Cardiac fibroblast (primary cell): ENCODE data around the gene TERT.

Source experiments
- DNase-seq, 2 donors: peaks; one replicate each; pipeline versions ENCODE4 v3.0.0 to v3.0.0-alpha.2; 2010; ENCODE audit warnings: low read depth in 2 of 2
- H3K4me3 ChIP-seq, 2 donors: replicated peaks in 1 of 2; 1 replicate in 1 of 2; 2 replicates in 1 of 2; pipeline ENCODE4 v1.5.1; 2011; ENCODE audit warnings: low read depth in 2 of 2, low read length in 2 of 2, mild to moderate bottlenecking in 2 of 2, moderate library complexity in 1 of 2
- CTCF ChIP-seq: IDR thresholded peaks from one replicate; pipeline ENCODE4 v1.5.1; 2011; ENCODE audit warnings: low read depth, mild to moderate bottlenecking, low read length, inconsistent platforms

The TERT gene

GRCh38 chr5:1338506-1339070, 43.7 kb upstream of the TERT start:
- TF ChIP-seq CTCF: no peak
- no peak for DNase-seq
- H3K4me3 ChIP-seq: no peak overlapping the region

DNA sequence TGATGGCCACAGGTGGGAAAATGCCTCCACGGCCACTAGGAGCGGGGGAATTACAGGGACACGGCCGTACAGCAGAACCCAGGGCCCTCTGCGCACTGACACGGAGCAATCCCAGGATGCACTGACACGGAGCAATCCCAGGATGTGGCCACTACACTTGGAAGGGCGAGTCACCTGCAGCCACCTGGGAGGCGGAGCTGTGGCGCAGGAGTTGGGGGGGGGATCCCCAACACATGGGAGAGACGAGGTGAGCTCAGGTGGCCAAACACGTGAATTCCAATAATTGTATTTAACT, 43.3 kb upstream of the TERT start:
- DNase-seq: no peak
- no peak for TF ChIP-seq CTCF
- H3K4me3 ChIP-seq: no peak overlapping the region

- no peak overlapping the region for H3K4me3 ChIP-seq
- no peak for DNase-seq
- TF ChIP-seq CTCF: no peak
These were observed 42.8 kb upstream of the TERT start for GRCh38 chr5:1337489-1338195.

- TF ChIP-seq CTCF: no peak
- H3K4me3 ChIP-seq: no peak overlapping the region
- no peak for DNase-seq
These were observed 42.1 kb upstream of the TERT start for GRCh38 chr5:1336749-1337488.

DNA sequence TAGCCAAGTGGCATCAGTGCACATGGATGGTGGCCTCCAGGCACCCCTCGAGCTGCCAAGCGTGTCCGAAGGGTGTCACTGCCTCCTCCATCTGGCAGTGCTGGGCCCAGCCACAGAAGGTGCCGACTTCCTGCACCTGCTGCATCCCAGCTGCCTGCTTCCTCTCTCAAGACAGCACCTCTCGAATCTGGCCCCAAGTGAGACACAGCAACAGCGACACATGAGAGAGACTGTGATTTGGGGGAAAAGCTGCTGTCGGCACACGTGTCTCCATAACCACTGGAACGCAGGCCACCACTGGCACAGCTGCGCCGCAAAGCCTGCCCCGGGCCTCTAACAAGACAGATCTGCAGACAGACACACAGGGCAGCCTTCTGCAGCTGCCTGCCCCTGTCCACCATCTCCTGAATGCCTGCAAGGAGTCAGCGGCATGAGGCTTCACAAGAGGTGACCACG, 41.3 kb upstream of the TERT start:
- no peak for DNase-seq
- TF ChIP-seq CTCF: no peak
- H3K4me3 ChIP-seq: no peak overlapping the region

GRCh38 chr5:1335540-1336095, 40.8 kb upstream of the TERT start:
- DNase-seq: no peak
- H3K4me3 ChIP-seq: no peak overlapping the region
- no peak for TF ChIP-seq CTCF
